H1 (cell line): ENCODE data around the gene SFRP5. TPM values are rescaled to one million over a fixed set of nuclear protein-coding genes. Genes with fewer than 3 reads are reported as not detected.

Experiments used
- BACH1 ChIP-seq: IDR thresholded peaks from 2 replicates; pipeline ENCODE4 v1.6.1; 2012; ENCODE audit warnings: low read length, improper control_type of control experiment
- CBX8 ChIP-seq: fragments of 300-800, 300-1000 bp; sonication (generic); IDR thresholded peaks from 2 replicates; pipeline ENCODE4 v1.7.1; 2016; ENCODE audit warnings: low read depth, low read length, borderline replicate concordance
- CHD2 ChIP-seq: IDR thresholded peaks from 2 replicates; pipeline ENCODE4 v1.6.1; 2012; ENCODE audit warnings: low read length, improper control_type of control experiment
- MAFK ChIP-seq: IDR thresholded peaks from 2 replicates; pipeline ENCODE4 v1.6.1; 2012; ENCODE audit warnings: low read depth, mild to moderate bottlenecking, improper control_type of control experiment, low read length
- POLR2AphosphoS5 ChIP-seq: IDR thresholded peaks from 2 replicates; pipeline ENCODE4 v1.6.1; 2011; ENCODE audit warnings: low read depth, low read length
- SIN3A ChIP-seq, 2 experiments: IDR thresholded peaks in 1 of 2; conservative IDR thresholded peaks in 1 of 2; 2 replicates each; pipeline ENCODE4 v1.6.1; 2011 to 2012; ENCODE audit warnings: low read length in 2 of 2, improper control_type of control experiment in 1 of 2, low read depth in 1 of 2, mild to moderate bottlenecking in 1 of 2
- TCF12 ChIP-seq: IDR thresholded peaks from 2 replicates; pipeline ENCODE4 v1.6.1; 2011; ENCODE audit warnings: low read depth, mild to moderate bottlenecking, low read length
- polyA plus RNA-seq, 7 experiments: library from polyadenylated mRNA; depleted of rRNA in 3 of 7; stranded (reverse) in 5 of 7; unstranded in 2 of 7; fragments of >200 nt in 5 of 7; fragments of 200-250 nt in 2 of 7; gene quantifications; 1 replicate in 5 of 7; 2 replicates in 1 of 7; 4 replicates in 1 of 7; pipeline versions ENCODE4 v1.2.1 to v1.2.3, GENCODE V29; 2011 to 2013; ENCODE audit warnings: missing spikeins in 2 of 7, mixed read lengths in 2 of 7
- total RNA-seq: library from RNA; stranded (reverse); fragmentation: NEBNext Ultra II Directional; extraction: Animal tissue kit (Norgen Biotek cat#: 25700); gene quantifications from 2 replicates; pipeline ENCODE4 v1.2.1, GENCODE V29; 2021
- TF ChIP-seq, protein P1 (sequence below), 3 experiments: IDR thresholded peaks; 1 replicate in 2 of 3; 2 replicates in 1 of 3; pipeline versions ENCODE4 v1.5.1 to v1.6.1; 2011; ENCODE audit warnings: low read length in 3 of 3, mild to moderate bottlenecking in 3 of 3, inconsistent platforms in 2 of 3, low read depth in 1 of 3, moderate library complexity in 1 of 3; ENCODE audit not compliant: insufficient read depth in 1 of 3; ENCODE audit errors: control extremely low read depth in 1 of 3

The SFRP5 gene
- total and polyA plus RNA-seq, 2 of the 8 experiments (the other 6 are each of a cell fraction or from before 2014, with no cell fraction given), result 3.9 to 5.9 TPM

DNA sequence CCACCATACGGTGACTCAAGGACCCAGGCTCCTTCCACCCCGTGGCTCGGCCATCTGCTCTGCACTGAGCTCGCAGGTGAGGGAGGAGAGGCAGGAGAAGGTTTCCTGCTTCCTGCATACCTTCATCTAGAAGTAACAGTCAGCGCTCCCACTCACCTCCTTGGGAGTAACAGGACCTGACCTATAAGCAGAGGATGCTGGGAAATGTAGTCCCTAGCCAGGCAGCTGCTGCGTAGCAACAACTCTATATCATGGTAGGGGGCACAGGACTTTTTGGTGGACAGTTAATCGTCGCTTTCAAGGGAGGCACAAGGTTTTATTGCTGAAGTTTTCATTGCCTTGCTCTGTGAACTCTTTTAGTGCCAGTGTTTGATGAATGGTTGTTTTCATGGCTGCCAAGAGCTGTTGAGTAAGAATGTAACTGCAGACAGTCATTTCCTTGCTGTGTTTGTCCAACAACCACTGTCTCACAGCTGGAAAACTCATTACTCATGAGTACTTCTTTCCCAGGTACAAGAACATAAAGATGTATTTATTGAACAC is 45.1 kb downstream of the SFRP5 start (continued):
- TF ChIP-seq SIN3A (conservative IDR thresholded peaks at IDR 0.05 in 1 of 2, IDR thresholded peaks at IDR 0.05 in 1 of 2; ENCODE audit: low read depth in 1 of 2, low read length in 2 of 2) (peak in 1 of 2 experiments; percentile 58; a peak in 1 of 4 replicates), BACH1 (no peak), CHD2 (0 out of 2 replicates have a peak, but pooled peaks have one; percentile 31), CBX8 (no peak), POLR2AphosphoS5 (peak; percentile 42; the same call in 1 of the 2 replicates), MAFK (no peak), TCF12 (0 out of 2 replicates have a peak, but pooled peaks have one; percentile 56)
- TF ChIP-seq, protein P1, sequence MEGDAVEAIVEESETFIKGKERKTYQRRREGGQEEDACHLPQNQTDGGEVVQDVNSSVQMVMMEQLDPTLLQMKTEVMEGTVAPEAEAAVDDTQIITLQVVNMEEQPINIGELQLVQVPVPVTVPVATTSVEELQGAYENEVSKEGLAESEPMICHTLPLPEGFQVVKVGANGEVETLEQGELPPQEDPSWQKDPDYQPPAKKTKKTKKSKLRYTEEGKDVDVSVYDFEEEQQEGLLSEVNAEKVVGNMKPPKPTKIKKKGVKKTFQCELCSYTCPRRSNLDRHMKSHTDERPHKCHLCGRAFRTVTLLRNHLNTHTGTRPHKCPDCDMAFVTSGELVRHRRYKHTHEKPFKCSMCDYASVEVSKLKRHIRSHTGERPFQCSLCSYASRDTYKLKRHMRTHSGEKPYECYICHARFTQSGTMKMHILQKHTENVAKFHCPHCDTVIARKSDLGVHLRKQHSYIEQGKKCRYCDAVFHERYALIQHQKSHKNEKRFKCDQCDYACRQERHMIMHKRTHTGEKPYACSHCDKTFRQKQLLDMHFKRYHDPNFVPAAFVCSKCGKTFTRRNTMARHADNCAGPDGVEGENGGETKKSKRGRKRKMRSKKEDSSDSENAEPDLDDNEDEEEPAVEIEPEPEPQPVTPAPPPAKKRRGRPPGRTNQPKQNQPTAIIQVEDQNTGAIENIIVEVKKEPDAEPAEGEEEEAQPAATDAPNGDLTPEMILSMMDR (IDR thresholded peaks at IDR 0.05; ENCODE audit: control extremely low read depth in 1 of 3, insufficient read depth in 1 of 3, low read depth in 1 of 3, low read length in 3 of 3), result peak in 1 of 3 experiments; percentile 0; a peak in 1 of 4 replicates
